HG03108 (cell line): Measurements from ENCODE around the gene LMNTD1.
A peak's percentile ranks its signal among the peaks of the same experiment; 100 is the strongest.

Source experiments
- ATAC-seq: cut with Tn5 transposase; IDR thresholded peaks from one replicate; pipeline ENCODE4 v1.9.1; 2021; ENCODE audit warnings: moderate library complexity; ENCODE audit not compliant: unreplicated experiment

The LMNTD1 gene

GRCh38 chr12:25556153-25556552 is 3.1 kb upstream of the LMNTD1 start:
- ATAC-seq = no peak

GRCh38 chr12:25552681-25553080 is 402 bp downstream of the LMNTD1 start:
- no peak for ATAC-seq

GRCh38 chr12:25550186-25550585 is 2.9 kb downstream of the LMNTD1 start:
- ATAC-seq = no peak

GRCh38 chr12:25549120-25549519 is 4.0 kb downstream of the LMNTD1 start:
- no peak for ATAC-seq

GRCh38 chr12:25546318-25546717 is 6.8 kb downstream of the LMNTD1 start:
- no peak for ATAC-seq

GRCh38 chr12:25533150-25533549 is 19.9 kb downstream of the LMNTD1 start:
- ATAC-seq = no peak

DNA sequence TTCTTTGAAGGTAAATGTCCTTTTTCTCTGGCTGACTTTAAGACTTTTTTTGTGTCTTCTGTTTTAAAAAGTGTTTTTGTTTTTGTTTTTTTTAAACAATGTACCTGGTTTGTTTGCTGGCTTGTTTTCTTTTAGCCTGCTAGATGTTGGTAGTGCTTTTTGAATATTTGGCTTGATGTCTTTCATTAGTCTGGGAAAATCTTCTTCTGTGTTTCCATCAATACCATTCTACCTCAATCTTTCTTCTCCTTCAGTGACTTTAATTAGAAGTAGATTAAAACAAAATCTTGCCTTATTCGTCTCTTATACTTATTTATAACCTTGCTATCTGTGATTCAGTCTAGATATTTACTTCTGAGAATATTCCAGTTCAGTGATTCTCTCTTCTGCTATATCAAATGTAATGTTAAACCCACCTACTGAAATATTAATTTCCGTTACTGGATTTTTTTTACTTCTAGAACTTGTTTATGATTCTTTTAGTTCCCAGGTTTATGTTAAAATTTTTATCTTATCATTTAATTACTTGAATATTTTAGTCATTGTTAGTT is 21.5 kb downstream of the LMNTD1 start:
- ATAC-seq = no peak

DNA sequence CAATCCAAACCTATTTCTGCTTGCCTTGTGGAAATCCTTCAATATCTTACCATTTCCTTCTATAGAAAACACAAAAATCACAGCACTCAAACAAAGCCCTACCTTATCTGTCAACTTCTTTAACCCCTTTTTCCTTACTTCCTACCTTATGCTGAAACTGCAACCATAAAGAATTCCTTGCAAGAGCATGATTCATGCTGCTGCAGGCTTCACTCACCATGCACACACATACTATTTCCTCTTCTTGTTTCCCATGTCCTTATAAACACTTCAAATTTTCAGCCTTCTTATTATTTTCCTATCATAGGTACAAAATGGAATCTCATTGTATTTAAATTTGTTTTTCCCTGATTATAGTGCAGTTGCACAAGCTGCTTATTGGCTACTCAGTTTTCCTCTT is 23.3 kb downstream of the LMNTD1 start:
- no peak for ATAC-seq

DNA sequence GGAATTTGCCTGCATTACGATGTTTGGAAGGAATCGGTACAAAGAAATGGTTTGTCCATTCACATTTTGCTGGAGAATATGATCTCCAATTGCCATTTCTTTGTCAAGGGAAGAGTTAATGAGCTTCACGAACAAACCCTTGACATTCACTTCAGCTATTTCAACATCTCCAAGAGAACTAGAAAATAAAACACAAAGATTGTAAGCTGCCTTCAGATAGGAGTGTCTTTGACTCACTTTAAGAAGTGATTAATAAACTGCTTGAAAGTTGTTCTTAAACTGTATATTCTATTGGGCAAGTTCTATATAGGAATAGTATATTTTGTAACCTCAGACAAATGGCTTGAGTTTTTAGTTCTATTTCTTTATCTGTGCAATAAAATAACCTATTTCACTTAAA is 26.3 kb downstream of the LMNTD1 start:
- ATAC-seq = no peak

DNA sequence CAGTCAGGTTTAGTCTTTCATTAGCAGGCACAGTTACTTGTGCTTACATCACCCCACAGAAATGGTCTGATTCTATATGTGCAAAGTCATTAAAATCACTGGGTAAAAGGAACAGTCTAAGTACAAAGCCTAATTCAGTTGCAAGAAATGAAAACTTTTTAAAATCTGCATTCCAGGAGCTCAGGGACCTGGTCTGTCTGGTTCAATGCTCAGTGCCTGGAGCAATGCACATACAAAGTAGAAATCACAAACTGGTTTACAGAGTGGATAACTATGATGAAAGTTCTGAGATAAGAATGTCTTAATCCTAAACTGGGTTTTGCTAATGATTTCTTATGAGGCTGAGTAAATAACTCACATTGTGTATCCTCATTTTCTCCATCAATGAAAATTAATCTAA is 28.7 kb downstream of the LMNTD1 start:
- ATAC-seq = no peak

DNA sequence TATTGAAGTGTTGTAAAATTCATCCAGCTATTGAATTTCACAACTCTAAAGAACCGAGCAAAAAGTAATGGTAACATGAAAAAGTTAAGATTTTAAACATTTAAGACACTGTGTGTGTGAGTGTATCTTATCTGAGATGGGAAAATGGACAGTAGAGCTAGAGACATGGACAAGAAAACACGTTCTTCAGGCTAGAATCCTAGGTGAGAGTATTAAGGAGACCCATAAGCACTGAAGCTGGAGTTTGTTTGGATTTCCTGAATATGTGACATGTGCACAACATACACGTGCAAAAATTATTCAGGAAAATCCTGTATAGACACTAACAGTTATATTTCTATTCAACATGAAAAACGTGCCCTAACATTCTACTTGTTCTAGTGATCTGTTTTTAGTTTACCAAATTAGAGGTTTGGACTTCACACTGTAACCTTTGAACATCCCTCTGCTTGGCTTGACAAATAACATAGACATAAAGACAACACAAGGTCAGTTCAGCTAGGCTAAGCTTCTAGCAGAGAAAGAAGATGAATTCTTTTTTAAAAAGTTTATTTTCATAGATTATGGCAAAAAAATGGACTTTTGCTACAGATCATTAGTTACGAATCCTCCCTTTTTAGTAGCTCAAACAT is 31.3 kb downstream of the LMNTD1 start:
- no peak for ATAC-seq

GRCh38 chr12:25518512-25518911 is 34.6 kb downstream of the LMNTD1 start:
- ATAC-seq = peak; percentile 94

DNA sequence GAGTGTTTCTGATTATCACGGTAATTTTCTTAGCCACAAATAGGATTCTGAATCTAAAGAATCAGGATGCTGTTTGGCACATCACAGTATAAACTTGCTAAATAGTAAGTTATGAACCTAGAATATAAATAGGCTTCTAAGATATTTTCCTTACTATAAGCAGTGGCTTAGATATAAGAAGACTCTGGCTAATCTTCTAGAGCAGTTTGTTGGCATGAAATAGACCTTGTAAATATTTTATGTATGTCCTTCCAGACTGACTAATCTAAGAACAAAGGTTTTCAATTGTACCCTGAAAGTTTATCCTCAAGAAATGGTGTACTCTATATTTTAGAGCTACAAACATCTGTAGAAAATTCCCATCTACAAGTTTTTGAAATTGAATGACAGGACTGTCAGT is 48.3 kb downstream of the LMNTD1 start:
- no peak for ATAC-seq

GRCh38 chr12:25503666-25504065 is 49.4 kb downstream of the LMNTD1 start:
- ATAC-seq = no peak

DNA sequence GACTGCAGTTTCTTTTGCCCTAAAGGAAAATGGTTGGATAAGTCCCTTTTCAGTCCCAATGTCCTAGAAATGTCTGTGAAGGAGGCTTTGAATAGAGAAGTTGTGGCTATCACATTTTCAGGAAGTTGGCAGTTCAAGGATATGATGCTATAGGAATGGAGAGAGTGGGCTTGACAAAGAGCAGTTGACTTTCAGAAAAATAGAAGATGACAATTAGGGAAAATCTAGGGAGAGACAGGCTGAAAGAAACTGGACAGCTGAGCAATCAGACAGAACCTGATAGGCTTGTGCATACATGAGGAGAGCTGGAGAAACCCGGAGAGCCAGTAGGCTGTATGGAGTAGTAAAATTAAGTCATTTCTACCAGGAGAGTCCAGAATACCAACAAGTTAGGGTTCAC is 50.5 kb downstream of the LMNTD1 start:
- no peak for ATAC-seq

GRCh38 chr12:25502118-25502517 is 51.0 kb downstream of the LMNTD1 start:
- ATAC-seq = no peak

GRCh38 chr12:25501549-25501948 is 51.5 kb downstream of the LMNTD1 start:
- no peak for ATAC-seq

- no peak for ATAC-seq
These were observed 52.4 kb downstream of the LMNTD1 start for GRCh38 chr12:25500651-25501050.

DNA sequence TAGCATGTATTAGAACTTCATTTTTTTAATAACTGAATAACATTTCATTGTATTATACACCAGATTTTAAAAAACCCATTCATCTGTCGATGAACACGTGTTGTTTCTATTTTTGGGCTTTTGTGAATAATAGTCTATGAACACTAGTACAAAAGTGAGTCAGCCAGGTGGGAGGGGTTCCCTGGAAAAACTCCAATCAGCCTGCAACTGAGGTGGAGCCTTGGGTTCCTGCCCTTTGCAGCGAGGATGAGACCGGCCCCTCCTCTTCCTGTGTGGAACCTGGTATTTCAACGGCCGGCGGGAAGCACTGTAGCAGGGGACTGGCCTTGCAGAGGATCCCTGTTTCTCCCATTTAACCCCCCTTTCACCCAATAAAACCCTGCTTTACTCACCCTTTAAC is 56.1 kb downstream of the LMNTD1 start:
- no peak for ATAC-seq

DNA sequence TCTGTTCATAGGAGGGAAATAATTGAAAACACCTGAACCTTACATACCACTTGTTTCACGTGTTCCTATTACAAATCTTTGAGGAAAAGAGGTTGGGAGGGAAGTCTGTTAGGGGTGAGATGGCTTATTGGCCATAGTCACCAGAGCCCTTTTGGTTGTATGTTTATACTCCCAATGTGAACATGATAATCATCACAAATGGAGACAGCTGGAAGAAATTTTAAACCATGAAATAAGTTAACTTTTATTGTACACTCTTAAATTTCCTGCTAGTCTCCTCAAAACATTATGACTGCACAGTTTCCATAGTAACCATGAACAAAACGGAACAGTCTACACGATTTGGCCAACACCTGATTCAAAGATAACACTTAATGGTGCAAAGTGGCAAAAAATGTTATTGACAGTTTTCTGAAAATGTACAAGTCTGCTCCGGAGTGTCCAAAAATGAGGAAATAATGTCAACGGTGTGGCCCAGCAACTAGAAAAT is 56.9 kb downstream of the LMNTD1 start:
- no peak for ATAC-seq

- ATAC-seq = no peak
These were observed 57.6 kb downstream of the LMNTD1 start for GRCh38 chr12:25495331-25496097.

DNA sequence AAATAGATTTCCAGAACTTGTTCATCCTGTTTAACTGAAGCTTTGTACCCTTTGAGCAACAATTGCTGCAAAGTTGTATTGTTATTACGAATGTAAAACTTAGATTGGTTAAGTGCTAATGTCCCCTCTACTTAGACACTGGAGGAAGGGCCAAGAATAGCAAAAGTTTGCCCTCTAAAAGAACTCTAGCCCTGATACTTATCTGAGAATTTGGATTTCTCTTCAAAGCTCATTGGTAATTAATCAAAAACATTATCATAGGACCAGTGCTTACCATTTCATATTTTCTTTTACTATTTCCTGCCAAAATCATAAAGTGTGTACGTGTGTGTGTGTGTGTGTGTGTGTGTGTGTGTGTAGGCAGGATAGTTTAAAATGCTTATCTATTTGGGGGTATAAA is 58.2 kb downstream of the LMNTD1 start:
- no peak for ATAC-seq
